Gastroesophageal sphincter (tissue), 3 donors: Measurements from ENCODE around the gene ITPKA.

Experiments
- CTCF ChIP-seq, 4 experiments: fragments of 200-600 bp in 2 of 4; fragments of 450-650 bp in 2 of 4; sonication (generic) in 1 of 4; IDR thresholded peaks; one replicate each; pipeline ENCODE4 v1.5.1; 2017 to 2019; ENCODE audit warnings: antibody characterized with exemption in 4 of 4, mild to moderate bottlenecking in 2 of 4, moderate library complexity in 2 of 4
- EP300 ChIP-seq: sonication (generic); formaldehyde crosslinking; IDR thresholded peaks from one replicate; pipeline ENCODE4 v1.6.1; 2017; ENCODE audit warnings: antibody characterized with exemption, mild to moderate bottlenecking

DNA sequence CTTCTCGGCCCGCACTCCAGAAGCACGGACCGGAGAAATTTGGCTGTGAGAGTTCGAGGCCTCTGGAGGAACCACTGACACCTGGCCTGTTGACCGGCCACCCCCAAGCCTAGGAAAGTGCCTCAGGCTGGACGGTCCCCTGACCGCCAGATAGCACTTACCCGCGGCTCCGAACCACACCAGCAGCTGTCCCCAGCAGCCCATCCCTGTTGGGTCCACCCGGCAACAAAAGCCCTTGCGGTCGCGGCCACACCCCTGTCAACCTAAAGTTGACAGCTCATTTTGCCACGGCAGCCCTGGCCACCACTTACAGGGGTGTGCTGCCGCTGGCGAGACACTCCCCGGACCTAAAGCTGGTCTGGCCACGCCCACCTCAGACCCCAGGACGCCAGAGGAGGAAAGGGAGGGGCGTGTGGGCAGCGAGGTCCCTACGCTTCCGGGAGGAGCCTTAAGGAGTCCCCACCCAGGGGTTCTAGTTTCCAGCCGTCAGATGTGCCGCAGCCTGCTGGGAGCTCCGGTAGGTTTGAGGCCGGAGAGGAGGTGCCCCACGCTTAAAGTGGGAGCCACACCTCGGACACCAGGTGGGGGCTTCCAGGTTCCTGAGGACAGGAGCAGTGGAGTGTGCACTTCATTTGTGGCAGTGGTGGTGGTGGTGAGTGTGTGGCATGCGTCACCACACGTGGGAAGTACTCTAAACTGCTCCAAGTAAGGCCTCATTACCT lies 20.0 kb downstream of the ITPKA start, which contains the start of gene LTK:
- TF ChIP-seq CTCF (IDR thresholded peaks at IDR 0.05) (no peak), EP300 (no peak)
